ENCODE measurements around the gene DNAJC7. TPM values are rescaled to one million over a fixed set of nuclear protein-coding genes. Genes with fewer than 3 reads are reported as not detected.

DNAJC7 gene
- total RNA-seq, 1 experiment from 2014 or later: 60.1 TPM

DNA sequence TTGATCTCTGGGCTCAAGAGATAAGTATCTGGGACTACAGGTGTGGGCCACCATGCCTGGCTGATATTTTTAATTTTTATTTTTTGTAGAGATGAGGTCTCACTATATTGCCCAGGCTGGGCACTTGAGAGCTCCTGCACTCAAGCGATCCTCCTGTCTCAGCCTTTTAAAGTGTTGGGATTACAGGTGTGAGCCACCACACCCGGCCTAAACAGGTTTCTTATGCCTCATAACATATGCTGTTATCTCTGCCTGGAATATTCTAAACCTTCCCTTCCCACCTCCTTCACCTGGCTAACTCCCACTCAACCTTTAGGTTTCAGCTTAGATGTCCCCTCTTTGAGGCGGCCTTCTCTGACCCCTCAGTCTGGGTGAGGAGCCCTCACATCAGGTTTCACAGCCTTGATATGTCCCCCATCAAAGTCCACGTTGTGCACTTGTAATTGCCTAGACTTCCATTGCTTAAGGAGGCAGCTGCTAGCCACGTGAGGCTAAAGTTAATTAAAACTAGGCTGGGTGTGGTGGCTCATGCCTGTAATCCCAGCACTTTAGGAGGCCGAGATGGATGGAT, 59.3 kb downstream of the DNAJC7 start:
- no peak overlapping the region for H2AFZ ChIP-seq (ENCODE audit: low read length)
- H3K36me3 ChIP-seq (ENCODE audit: low read depth, low read length): no peaks in the 10 kb centered on the region
- no peak overlapping the region for H3K27ac ChIP-seq (ENCODE audit: low read length)
- DNase-seq: no peak
- no peaks in the 10 kb centered on the region for H3K79me2 ChIP-seq (ENCODE audit: low read length)
- ChIA-PET POLR2A (ENCODE audit: unreplicated experiment) (no interaction called here), CTCF (interaction anchor here (0.5 kb wide), 1 partner anchor 66 kb away, joined by 8 read pairs; no protein-coding TSS in a partner anchor)
- no peak overlapping the region for H3K4me3 ChIP-seq (ENCODE audit: low read length)
- no peak overlapping the region for H3K4me2 ChIP-seq (ENCODE audit: low read length)
- no peak for ATAC-seq
- BruUV-seq (replicated peaks): no TSS peak
- H3F3A ChIP-seq (ENCODE audit: low read length, unreplicated experiment): no peaks in the 10 kb centered on the region
- no peaks in the 10 kb centered on the region for H3K9me3 ChIP-seq (ENCODE audit: low read length)
- H3K4me1 ChIP-seq (ENCODE audit: insufficient read depth, low read length): no peaks in the 10 kb centered on the region
- TF ChIP-seq, protein P1, sequence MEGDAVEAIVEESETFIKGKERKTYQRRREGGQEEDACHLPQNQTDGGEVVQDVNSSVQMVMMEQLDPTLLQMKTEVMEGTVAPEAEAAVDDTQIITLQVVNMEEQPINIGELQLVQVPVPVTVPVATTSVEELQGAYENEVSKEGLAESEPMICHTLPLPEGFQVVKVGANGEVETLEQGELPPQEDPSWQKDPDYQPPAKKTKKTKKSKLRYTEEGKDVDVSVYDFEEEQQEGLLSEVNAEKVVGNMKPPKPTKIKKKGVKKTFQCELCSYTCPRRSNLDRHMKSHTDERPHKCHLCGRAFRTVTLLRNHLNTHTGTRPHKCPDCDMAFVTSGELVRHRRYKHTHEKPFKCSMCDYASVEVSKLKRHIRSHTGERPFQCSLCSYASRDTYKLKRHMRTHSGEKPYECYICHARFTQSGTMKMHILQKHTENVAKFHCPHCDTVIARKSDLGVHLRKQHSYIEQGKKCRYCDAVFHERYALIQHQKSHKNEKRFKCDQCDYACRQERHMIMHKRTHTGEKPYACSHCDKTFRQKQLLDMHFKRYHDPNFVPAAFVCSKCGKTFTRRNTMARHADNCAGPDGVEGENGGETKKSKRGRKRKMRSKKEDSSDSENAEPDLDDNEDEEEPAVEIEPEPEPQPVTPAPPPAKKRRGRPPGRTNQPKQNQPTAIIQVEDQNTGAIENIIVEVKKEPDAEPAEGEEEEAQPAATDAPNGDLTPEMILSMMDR (conservative IDR thresholded peaks at IDR 0.05; ENCODE audit: low read depth, low read length): no peak
- TF ChIP-seq EZH2 (IDR thresholded peaks at IDR 0.05; ENCODE audit: low read length, unreplicated experiment) (no peak), EZH2phosphoT487 (IDR thresholded peaks at IDR 0.05; ENCODE audit: borderline replicate concordance, low read length) (no peak)
- H3K9ac ChIP-seq (ENCODE audit: low read length): no peak overlapping the region
- no peaks in the 10 kb centered on the region for H4K20me1 ChIP-seq (ENCODE audit: low read length)
- H3K27me3 ChIP-seq (ENCODE audit: low read length): no peaks in the 10 kb centered on the region
- intact Hi-C loops (cut with micrococcal nuclease): no loop called here
- no peaks in the 10 kb centered on the region for H3K9me2 ChIP-seq (replicated peaks; ENCODE audit: low read length)

DNA sequence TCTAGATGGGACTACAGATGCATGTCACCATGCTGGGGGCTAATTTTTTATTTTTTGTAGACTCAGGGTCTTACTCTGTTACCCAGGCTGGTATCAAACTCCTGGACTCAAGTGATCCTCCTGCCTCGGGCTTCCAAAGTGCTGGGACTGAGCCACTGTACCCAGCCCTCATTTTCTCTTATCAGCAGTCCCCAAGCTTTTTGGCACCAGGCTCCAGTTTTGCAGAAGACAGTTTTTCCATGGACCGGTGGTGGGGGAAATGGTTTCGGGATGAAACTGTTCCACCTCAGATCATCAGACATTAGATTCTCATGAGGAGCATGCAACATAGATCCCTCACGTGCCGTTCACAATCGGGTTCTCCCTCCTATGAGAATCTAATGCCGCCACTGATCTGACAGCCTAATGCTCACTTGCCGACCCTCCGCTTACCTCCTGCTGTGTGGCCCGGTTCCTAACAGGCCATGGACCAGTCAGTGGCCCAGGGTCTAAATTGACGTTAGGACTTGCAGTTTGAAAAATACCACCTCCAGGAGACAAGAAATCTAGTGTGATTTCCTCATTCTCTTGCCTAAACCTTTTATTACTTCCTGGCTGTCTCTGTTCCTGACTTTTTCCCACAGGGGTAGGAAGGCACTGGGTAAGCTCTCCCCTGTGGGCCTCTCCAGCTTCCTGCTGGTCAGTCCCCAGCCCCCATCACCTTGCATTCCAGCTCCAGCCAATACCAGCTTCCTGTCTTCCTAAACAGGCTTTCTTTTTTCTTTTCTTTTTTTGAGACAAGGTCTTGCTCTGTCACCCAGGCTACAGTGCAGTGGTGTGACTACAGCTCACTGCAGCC, 60.0 kb downstream of the DNAJC7 start:
- no TSS peak for BruUV-seq (replicated peaks)
- Histone ChIP-seq H4K20me1 (ENCODE audit: low read length) (no peaks in the 10 kb centered on the region), H3K4me3 (ENCODE audit: low read length) (no peak overlapping the region), H3K9me2 (replicated peaks; ENCODE audit: low read length) (no peaks in the 10 kb centered on the region), H3K4me2 (ENCODE audit: low read length) (no peak overlapping the region), H3K79me2 (ENCODE audit: low read length) (no peaks in the 10 kb centered on the region), H2AFZ (ENCODE audit: low read length) (no peak overlapping the region), H3K9ac (ENCODE audit: low read length) (no peak overlapping the region), H3K27me3 (ENCODE audit: low read length) (no peaks in the 10 kb centered on the region), H3F3A (ENCODE audit: low read length, unreplicated experiment) (no peaks in the 10 kb centered on the region), H3K4me1 (ENCODE audit: insufficient read depth, low read length) (no peaks in the 10 kb centered on the region), H3K9me3 (ENCODE audit: low read length) (no peaks in the 10 kb centered on the region), H3K27ac (ENCODE audit: low read length) (no peak overlapping the region), H3K36me3 (ENCODE audit: low read depth, low read length) (no peaks in the 10 kb centered on the region)
- ChIA-PET CTCF (no interaction called here), POLR2A (ENCODE audit: unreplicated experiment) (no interaction called here)
- intact Hi-C loops (cut with micrococcal nuclease): no loop called here
- TF ChIP-seq EZH2phosphoT487 (IDR thresholded peaks at IDR 0.05; ENCODE audit: borderline replicate concordance, low read length) (no peak), EZH2 (IDR thresholded peaks at IDR 0.05; ENCODE audit: low read length, unreplicated experiment) (no peak)
- TF ChIP-seq, protein P1 (conservative IDR thresholded peaks at IDR 0.05; ENCODE audit: low read depth, low read length): no peak
- DNase-seq (no peak), ATAC-seq (no peak; the same call in 1 of the 2 replicates)

DNA sequence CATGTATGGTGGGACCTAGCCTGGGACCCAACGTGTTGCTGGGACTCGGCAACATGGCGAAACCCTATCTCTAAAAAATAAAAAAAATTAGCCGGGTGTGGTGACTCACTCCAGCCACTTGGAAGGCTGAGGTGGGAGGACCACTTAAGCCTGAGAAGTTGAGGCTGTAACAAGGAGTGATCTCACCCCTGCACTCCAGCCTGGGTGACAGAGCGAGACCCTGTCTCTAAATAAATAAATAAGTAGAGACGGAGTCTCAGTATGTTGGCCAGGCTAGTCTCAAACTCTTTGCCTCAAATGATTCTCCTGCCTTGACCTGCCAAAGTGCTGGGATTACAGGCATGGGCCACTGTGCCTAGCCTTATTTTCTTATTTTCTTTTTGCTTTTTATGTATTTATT, 60.7 kb downstream of the DNAJC7 start:
- Histone ChIP-seq H4K20me1 (ENCODE audit: low read length) (no peaks in the 10 kb centered on the region), H3K9me2 (replicated peaks; ENCODE audit: low read length) (no peaks in the 10 kb centered on the region), H3K9me3 (ENCODE audit: low read length) (no peaks in the 10 kb centered on the region), H3F3A (ENCODE audit: low read length, unreplicated experiment) (no peaks in the 10 kb centered on the region), H3K4me1 (ENCODE audit: insufficient read depth, low read length) (no peaks in the 10 kb centered on the region), H3K9ac (ENCODE audit: low read length) (no peak overlapping the region), H3K27ac (ENCODE audit: low read length) (no peak overlapping the region), H3K79me2 (ENCODE audit: low read length) (no peaks in the 10 kb centered on the region), H2AFZ (ENCODE audit: low read length) (no peak overlapping the region), H3K27me3 (ENCODE audit: low read length) (no peaks in the 10 kb centered on the region), H3K4me3 (ENCODE audit: low read length) (no peak overlapping the region), H3K4me2 (ENCODE audit: low read length) (no peak overlapping the region), H3K36me3 (ENCODE audit: low read depth, low read length) (no peaks in the 10 kb centered on the region)
- no peak for DNase-seq
- intact Hi-C loops (cut with micrococcal nuclease): no loop called here
- no peak for ATAC-seq
- BruUV-seq (replicated peaks): no TSS peak
- ChIA-PET POLR2A (ENCODE audit: unreplicated experiment) (no interaction called here), CTCF (no interaction called here)
- TF ChIP-seq, protein P1 (conservative IDR thresholded peaks at IDR 0.05; ENCODE audit: low read depth, low read length): no peak
- no peak for TF ChIP-seq EZH2 (IDR thresholded peaks at IDR 0.05; ENCODE audit: low read length, unreplicated experiment)
- no peak for TF ChIP-seq EZH2phosphoT487 (IDR thresholded peaks at IDR 0.05; ENCODE audit: borderline replicate concordance, low read length)

Data from PC-3 (cell line).